HCT116 (cell line): ENCODE measurements around the gene PHACTR1.

Experiments used
- MAX ChIP-seq: IDR thresholded peaks from 2 replicates; pipeline ENCODE4 v1.6.1; 2012
- POLR2AphosphoS5 ChIP-seq: IDR thresholded peaks from 2 replicates; pipeline ENCODE4 v1.6.1; 2011; ENCODE audit warnings: mild to moderate bottlenecking, low read depth, low read length, moderate library complexity
- REST ChIP-seq: IDR thresholded peaks from 2 replicates; pipeline ENCODE4 v1.6.1; 2012; ENCODE audit warnings: low read depth

GRCh38 chr6:13282393-13283069, 566.0 kb downstream of the PHACTR1 start:
- TF ChIP-seq POLR2AphosphoS5 (no peak), REST (no peak), MAX (no peak)
